GM19043 (cell line): ENCODE data around the gene SIN3A.
A peak's percentile ranks its signal among the peaks of the same experiment; 100 is the strongest.
"Not testable (repeated sequence)": the region's sequence is repeated elsewhere in the genome, so short reads cannot be mapped to it uniquely, and the experiment has no call there.

ENCODE experiments used
- ATAC-seq: cut with Tn5 transposase; IDR thresholded peaks from one replicate; pipeline ENCODE4 v1.9.1; 2021; ENCODE audit warnings: low read depth; ENCODE audit not compliant: unreplicated experiment

The SIN3A gene

DNA sequence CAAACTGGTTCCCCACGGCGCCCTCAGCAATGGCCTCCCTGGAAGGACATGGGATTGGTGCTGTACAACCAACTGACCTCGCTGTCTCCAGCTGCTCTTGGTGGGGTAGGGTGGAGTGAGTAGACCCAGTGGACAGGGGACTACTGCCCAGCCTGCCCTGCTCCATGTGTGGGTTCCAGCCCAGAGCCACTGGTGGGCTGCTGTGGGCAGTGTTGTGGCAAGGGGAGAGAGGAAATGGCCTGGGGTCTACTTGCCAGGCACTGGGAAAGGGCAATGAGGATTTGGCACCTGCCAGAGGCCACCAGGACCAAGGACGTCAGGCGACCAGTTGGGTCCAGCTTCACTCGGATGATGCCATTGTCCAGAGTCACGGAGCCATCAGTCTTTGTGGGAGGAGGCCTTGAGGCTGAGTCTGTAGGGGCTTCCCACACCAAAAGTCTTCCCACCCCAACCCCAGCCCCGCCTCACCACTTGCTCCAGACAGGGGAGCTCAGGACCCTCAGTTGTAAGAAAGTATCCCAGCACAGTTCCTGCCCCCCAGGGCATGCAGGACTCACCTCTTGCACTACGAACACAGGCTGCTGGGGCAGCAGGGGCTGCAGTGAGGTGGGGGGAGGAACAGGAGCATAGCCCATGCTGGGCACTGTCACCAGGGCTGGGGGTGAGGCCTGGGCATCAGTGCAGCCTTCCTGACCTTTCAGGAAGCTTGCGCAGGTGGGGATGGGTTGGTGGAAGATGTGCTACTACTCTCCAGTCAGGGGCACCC, 92.5 kb downstream of the SIN3A start:
- ATAC-seq: no peak

DNA sequence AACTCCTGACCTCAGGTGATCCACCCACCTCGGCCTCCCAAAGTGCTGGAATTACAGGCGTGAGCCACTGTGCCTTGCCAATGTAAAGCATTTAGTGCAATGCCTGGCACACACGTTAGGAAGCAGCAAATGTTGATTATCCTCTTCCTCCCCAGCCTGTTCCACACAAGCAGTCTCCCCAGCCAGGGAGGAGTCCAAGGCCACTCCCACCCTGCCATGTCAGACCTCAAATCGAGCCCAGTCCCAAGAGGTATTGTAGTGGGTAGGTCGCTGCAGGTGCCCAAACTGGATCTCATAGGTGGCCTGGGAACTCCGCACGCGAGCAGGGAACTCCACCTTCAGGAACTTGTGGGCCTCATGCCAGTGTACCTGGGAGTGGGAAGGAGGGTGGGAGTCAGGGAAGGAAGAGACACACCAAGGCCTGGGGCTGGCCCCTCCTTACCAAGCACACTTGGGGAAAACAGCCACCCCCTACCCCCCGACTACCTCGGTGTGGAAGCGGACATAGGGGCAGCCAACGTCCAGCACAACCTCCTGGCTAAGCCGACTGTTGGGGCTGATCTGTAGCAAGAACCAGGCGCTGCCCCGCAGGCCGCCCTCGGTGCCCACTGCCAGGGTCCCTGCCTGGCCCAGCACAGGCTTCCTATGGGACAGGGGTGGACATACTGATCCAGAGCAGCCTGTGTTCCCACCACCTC, 93.4 kb downstream of the SIN3A start:
- ATAC-seq: no peak

DNA sequence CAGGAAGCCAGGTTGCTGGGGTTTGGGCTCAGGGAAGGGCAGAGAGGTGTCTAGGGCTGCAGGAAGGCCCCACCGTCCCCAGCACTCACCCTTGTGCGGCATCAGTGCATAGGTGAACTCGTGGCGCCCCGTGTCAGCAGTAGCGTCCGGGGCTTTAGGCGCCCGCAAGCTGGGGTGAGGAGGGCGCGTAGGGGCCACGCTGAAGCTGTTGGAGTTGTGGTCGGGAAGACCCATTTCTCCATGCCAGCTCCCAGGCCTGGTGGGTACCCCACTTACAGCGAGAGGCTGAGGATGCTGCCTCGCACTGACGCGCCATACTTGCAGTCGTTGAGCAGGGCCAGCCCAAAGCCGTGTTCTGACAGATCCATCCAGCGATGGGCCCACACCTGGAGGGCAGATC, 95.0 kb downstream of the SIN3A start:
- ATAC-seq: no peak

DNA sequence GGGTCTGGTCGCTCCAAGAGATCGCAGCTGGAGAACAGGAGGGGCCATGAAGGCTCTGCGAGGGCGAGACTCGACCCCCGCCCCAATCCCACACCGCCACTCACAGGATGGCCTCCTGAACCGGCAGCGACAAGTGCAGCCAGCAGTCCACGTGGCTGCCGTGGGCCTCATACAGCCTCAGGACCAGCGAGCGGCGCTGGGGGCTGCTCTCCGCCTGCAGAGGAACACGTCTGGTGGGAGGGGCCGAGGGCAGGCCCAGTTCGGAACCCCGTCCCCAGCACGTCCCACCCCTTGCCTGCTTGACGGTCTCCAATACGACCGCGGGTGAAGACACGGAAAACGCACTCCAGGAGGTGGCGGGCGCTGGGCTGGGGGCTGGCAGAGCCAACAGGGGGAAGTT, 95.5 kb downstream of the SIN3A start:
- ATAC-seq: no peak

DNA sequence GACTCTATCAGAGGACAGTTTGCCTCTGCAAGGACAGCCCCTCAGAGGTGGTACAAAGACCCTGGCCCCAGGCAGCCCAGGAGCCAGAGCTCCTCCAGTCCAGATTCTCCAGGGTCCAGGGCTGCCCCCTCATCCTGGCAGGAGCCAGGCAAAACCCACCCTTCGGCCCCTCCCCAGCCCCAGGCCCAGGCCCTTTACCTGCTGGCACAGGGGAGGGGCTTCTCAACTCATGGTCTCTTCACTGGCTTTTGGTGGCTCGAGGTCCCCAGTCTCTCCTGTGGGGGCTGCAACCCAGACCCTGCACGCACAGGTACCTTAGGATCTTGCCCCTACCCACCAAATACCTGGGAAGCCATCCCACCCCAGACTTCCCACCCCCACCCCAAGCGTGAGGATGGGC, 96.1 kb downstream of the SIN3A start:
- ATAC-seq: no peak

DNA sequence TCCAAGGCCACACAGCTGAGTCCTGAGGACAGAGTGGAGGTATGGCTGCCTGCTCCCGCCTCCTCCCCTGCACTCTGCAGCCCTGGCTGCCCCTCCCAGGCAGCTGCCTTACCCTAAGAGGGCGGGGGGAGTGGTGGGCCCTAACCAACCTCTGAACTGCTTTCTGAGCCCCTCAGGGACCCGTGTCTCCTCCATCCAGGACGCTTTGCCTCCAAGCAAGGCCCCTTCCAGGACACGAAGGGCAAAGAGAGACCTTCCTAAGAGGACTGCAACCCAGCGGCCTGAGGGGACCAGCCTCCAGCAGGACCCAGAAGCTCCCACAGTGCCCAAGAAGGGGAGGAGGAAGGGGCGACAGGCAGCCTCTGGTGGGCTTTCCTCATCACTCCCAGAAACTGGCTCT, 97.0 kb downstream of the SIN3A start:
- ATAC-seq: no peak

DNA sequence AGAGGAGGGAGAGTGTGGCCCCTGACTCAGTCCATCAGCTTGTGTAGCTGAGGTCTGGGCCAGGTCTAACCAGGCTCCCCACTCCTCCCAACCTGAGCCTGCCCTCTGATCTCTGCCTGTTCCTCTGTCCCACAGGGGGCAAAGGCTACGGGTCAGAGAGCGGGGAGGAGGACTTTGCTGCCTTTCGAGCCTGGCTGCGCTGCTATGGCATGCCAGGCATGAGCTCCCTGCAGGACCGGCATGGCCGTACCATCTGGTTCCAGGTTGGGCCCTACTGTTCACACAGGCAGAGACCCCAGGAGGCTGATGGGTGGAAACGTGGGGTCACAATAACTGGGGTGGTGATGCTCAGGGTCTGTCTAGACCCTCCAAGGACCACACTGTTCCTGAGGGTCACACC, 97.9 kb downstream of the SIN3A start:
- no peak for ATAC-seq

DNA sequence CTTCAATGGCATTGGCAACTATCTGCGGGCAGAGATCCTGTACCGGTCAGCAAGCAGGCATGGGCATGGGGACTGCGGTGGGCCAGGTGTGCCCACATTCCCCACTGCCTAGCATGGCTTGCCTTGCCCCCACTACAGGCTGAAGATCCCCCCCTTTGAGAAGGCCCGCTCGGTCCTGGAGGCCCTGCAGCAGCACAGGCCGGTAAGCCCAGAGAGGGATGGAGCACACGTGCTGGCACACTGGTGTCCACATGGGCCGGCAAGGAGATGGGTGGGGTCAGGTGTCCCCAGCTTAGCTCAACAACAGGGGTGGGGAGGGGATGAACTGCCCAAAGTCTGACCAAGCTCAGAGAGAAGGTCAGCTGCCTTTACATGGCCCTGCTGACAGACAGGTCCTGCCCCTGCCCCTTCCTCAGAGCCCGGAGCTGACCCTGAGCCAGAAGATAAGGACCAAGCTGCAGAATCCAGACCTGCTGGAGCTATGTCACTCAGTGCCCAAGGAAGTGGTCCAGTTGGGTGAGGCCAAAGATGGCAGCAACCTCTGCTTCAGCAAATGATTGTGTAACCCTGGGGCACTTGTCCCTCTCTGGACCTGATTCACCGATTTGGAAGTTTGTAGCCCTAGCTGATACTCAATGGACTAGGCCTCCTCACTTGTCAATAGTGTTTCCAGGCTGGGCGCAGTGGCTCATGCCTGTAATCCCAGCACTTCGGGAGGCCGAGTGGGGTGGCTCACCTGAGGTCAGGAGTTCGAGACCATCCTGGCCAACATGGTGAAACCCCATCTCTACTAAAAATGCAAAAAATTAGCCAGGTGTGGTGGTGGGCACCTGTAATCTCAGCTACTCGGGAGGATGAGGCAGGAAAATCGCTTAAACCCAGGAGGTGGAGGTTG, 99.1 kb downstream of the SIN3A start:
- ATAC-seq: no peak

DNA sequence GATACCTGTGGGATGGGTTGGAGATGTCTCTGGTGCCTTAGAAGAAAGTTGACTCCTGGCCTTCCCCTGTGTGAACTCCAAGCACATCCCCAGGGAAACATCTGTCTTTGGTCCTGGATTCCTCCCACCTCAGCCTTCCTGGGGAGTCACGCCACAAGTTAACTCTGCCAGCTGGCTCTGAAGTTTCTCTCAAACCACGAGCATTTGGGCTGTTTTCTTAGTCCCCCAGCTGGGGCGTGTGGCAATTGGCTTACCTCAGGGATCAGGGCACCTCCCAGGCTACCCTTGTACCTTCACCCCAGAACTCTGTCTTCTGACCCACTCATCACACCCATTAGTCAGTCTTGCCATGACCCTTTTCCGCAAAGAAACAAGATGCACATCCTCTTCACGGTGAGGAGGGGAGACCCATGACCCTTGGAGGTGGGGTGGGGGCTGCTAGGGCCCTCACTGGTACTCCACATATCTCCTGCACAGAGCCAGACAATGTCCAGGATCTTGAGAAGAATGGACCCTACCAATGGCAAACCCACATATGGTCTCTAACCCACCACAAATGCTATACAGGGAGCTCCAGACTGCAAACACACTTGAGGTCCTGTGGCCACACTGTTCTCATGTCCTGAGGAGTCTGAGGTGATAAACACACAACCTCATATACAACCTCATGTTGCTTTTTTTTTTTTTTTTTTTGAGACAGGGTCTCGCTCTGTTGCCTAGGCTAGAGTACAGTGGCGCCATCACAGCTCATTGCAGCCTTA, 100.7 kb downstream of the SIN3A start:
- no peak for ATAC-seq

DNA sequence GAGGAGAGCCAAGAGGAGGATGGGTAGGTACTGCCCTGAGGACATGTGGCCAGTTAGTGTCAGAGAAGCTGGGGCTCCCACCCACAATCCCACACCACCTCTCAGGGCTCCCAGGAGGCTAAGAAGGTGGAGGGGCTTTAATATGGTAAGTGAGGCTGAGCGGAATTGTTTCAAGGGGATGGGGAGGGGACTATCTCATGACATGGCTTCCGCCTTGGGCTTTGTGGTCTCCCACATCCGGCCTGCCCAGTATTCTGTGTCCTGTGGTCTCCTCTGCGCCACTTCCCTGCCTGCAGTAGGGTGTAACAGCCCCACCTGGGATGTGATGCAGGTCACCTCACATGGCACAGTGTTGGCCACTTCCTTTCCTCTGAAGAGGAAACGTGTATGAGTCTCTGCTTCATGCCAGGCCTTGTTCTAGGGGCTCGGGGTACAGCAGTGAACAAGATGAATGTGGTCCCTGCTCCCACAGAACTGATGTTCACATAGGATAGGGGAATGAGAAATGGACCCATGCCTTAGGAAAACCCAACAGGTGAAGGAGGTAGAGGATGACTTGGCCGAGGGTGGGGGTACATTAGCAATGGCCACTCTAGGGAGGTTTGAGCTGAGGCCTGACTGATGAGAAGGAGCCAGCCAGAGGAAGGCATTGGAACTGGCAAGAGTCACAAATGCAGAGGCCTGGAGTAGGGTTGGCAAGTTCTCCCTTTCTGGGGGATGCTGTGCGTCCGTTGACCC, 101.5 kb downstream of the SIN3A start:
- peak; percentile 62 for ATAC-seq

DNA sequence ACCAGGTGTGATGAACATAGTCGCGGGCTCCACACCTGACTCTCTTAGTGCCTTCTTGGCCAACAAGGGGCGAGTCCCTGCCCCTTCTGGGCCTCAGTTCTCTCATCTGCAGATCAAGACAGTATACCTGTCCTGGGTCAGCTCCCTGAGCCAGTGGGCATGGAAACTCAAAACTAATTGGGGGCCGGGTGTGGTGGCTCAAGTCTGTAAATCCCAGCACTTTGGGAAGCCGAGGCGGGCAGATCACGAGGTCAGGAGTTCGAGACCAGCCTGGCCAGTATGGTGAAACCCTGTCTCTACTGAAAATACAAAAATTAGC, 102.2 kb downstream of the SIN3A start:
- ATAC-seq: not testable (repeated sequence)

DNA sequence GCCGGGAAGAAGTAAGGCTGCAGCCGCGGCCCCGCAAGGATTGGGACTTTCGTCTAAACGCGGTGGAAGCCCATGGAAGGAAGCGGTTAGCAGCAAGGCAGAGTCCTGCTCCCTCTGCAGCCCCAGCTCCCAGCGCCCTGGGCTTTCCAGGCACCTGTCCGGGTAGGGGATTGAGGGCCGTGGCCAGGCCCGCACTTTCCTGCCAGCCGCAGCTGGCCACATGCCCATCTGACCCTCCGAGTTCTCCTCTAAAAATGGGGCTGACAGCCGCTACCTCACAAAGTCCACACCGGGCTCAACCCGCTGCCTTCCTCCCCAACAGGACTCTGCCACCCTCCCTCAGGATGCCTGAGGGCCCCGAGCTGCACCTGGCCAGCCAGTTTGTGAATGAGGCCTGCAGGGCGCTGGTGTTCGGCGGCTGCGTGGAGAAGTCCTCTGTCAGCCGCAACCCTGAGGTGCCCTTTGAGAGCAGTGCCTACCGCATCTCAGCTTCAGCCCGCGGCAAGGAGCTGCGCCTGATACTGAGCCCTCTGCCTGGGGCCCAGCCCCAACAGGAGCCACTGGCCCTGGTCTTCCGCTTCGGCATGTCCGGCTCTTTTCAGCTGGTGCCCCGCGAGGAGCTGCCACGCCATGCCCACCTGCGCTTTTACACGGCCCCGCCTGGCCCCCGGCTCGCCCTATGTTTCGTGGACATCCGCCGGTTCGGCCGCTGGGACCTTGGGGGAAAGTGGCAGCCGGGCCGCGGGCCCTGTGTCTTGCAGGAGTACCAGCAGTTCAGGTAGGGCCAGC, 102.7 kb downstream of the SIN3A start:
- ATAC-seq: no peak

DNA sequence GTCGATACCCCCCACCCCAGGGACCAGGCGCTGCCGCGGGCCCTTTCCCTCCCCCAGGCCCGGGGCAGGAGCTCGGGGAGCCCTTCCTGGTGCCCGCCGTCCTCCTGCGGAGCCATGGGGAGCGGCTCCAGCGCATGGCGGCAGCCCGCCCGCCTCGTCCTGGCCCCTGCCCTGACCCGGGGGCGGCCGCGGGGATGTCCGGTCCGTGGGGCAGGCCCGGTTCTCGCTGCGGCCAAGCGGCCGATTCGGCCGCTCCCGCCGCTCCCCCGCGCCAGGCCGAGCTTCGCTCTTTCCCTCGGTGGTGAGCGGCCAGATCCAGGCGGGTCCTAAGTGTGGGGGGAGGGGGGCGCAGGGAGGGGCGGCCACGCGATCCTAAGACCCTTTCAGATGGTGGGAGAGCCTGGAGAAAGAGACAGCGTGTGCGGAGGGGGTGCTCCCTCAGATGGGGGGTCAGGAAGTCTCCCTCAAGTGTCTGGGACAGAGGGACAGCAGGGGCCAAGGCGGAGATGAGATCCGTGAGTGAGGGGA, 103.4 kb downstream of the SIN3A start:
- no peak for ATAC-seq

DNA sequence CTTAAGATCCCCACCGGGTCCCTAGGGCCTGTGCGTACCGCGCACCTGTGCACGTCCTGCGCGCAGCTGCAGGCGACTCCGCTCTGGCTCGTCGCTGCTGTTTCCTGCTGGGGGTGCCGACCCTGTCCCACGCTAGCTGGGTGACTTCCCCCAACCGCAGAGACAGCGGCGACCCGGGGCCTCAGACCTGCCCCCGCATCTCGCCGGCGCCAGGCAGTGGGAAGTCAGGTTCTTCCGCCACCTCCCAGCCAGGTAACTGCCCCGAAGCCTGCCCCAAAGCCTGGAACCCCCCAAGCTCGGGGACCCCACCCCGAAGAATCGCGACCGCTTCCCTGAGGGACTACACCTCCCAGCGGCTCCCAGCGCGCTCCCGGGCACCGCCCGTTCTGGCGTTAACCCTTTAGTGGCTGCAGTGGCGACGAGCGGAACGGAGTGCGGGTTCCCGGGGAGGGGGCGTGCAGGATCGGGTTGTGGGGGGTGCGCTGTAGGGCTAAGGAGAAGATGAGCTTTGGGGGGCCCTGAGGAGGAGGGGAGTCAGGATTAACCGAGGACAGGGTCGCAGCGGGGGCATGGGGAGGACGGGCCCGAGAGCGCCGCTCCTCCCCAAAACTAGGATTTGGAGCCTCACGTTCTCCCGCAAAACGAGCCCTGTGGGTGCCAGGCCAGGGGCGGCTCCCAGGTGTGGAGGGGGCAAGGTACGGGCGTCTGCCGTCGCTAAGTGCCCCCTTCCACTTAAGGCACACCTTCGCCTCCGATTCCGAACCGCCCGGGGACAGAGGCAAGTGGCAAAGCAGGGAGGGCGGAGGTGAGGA, 104.1 kb downstream of the SIN3A start:
- no peak for ATAC-seq

DNA sequence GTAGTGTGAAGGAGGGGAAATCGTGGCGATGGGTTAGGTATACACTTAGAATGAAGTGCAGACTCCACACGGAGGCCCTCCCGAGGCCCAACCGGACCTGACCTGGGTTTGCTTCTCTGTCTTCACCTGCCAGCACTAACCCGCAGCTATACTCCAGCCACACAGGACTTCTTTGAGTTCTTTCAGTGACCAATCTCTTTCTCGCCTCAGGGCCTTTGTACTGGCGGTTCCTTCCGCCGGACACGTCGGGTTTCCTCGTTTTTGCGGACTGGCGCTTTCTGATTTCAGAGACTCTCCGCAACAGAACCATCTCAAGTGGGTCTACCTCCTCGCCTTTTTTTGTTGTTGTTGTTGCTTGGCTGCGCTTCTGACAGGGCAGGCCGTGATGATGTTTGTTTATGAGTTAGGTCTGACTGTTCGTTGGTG, 104.7 kb downstream of the SIN3A start, which contains the start of gene NEIL1:
NEIL1 (plus strand) TSS at position 244 of the 426 bp plus-strand sequence. CDS start 1,867 bp downstream, outside the sequence.
- ATAC-seq: no peak

DNA sequence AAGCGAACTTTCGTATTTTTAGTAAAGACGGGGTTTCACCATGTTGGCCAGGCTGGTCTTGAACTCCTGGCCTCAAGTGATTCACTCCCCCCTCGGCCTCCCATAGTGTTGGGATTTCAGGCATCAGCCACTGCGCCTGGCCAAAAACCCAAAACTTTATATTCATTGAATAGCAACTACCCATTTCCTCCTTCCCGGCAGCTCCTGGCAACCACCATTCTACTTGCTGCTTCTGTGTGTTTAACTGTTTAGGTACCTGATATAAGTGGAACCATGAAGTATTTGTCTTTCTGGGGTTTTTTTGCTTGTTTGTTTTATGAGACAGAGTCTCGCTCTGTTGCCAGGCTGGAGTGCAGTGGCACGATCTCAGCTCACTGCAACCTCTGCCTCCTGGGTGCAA, 107.5 kb downstream of the SIN3A start:
- not testable (repeated sequence) for ATAC-seq

DNA sequence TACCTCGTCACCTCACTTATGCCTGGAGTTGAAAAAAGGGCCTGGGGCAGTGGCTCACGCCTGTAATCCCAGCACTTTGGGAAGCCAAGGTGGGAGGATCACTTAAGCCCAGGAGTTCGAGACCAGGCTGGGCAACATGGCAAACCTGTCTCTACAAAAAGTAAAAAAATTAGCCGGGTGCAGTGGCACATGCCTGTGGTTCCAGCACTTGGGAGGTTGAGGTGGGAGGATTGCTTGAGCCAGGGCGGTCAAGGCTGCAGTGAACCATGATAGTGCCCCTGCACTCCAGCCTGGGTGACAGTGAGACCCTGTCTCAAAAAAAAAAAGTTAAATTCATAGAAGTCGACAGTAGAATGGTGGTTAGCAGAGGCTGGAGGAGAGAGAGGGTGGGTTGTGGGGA, 109.3 kb downstream of the SIN3A start:
- ATAC-seq: no peak
